ENCODE results near the gene TSPAN14. TPM values are rescaled to one million over a fixed set of nuclear protein-coding genes. Genes with fewer than 3 reads are reported as not detected.

The TSPAN14 gene
- total and polyA plus RNA-seq, 2 of the 13 experiments (the other 11 are each of a cell fraction or from before 2014, with no cell fraction given), result 24.1 to 80.6 TPM

DNA sequence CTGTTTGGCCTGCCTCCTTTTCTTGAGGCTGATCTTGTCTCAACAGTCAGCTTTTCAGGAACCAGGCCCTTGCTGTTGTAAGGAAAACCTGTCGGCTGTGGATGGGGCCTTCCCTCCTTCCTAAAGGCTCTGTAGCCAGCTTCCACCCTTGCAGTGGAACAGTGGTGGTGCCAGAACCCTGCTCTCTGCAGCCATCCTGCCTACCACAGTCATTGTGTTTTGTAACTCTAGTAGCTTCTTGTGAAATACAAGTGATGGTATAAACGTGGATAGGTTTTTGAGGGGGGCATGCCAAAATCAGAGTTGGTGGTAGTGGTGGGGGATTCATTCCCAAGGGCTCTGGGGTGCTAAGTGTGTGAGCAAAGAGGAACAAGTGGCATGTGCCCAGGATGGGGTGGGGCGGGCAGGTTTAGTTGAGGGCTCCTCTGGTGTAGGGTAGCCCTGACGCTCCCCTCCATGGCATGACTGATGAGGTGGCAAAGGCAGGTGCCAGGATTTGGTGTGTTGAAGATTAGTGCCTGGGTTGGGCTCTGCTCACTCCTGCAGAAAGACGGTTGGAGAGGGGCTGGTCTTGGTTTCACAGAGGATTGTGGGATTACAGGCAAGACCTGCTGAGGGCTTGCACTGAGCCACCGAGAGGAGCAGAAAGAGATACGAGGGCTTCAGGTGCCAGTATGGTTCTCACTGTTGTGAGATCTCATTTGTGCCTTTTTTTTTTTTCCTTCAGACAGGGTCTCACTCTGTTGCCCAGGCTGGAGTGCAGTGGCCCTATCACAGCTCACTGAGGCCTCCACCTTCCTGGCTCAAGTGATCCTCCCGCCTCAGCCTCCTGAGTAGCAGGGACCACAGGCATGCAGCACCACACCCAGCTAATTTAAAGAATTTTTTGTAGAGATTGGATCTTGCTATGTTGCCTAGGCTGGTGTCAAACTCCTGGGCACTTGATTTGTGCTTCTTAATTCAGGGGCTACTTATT, 7.4 kb downstream of the TSPAN14 start:
- H3K4me1 ChIP-seq (ENCODE audit: insufficient read depth, low read length), result peaks cover 100% of the 10 kb centered on the region
- ChIA-PET CTCF (ENCODE audit: low intra/inter-chr PET ratio, low total read pairs) (interaction anchor here (0.8 kb wide), 1 partner anchor 17 kb away, joined by 5 read pairs; no protein-coding TSS in a partner anchor), POLR2A (interaction anchor here (0.8 to 2.9 kb wide), 6 partner anchors 10 to 53 kb away, joined by 3 to 18 read pairs (median 6); partner anchors contain the start of gene PRXL2A)
- no peak for ATAC-seq
- no peak for FAIRE-seq
- H3K9ac ChIP-seq (ENCODE audit: insufficient read depth, low read depth, low read length), result no peak overlapping the region
- BruUV-seq (replicated peaks), result no TSS peak
- H3K27me3 ChIP-seq (ENCODE audit: control insufficient read depth in 1 of 2, insufficient read depth in 2 of 2, low read length in 2 of 2), result no peaks in the 10 kb centered on the region
- H4K20me1 ChIP-seq (ENCODE audit: insufficient read depth, low read length), result peaks cover 37% of the 10 kb centered on the region
- H3K4me3 ChIP-seq (replicated peaks in 1 of 3; ENCODE audit: insufficient read depth in 1 of 3, low read depth in 2 of 3, low read length in 3 of 3), result no peak overlapping the region
- no peak overlapping the region for H2AFZ ChIP-seq (ENCODE audit: low read length)
- peaks cover 99% of the 10 kb centered on the region for H3K79me2 ChIP-seq (ENCODE audit: insufficient read depth, low read length)
- peak overlapping the region; percentile 15 for H3K27ac ChIP-seq (ENCODE audit: extremely low read length, insufficient read depth, low read length)
- H3K36me3 ChIP-seq (replicated peaks in 1 of 2; ENCODE audit: control insufficient read depth in 1 of 2, insufficient read depth in 2 of 2, low read length in 2 of 2), result peaks cover 3 to 6% of the 10 kb centered on the region in 2 experiments; a peak in 3 of 5 replicates
- H3K9me3 ChIP-seq (ENCODE audit: low read length), result no peaks in the 10 kb centered on the region
- in situ Hi-C loops (cut with HindIII; ENCODE audit: extremely low pct_ligation_motif_present, low pct_unique_long_range_greater_than_20kb), result no loop called here
- DNase-seq (ENCODE audit: low spot score), result no peak
- peak overlapping the region; percentile 40; the same call in 1 of the 2 replicates for H3K4me2 ChIP-seq (ENCODE audit: low read depth, low read length)
- 84% methylated on average over 8 of the region's 8 CpGs for WGBS (ENCODE audit: low lambda C conversion rate)
- TF ChIP-seq SIX4 (CRISPR knock-in tag; IDR thresholded peaks at IDR 0.05) (no peak), CEBPG (CRISPR knock-in tag; IDR thresholded peaks at IDR 0.05) (0 out of 2 replicates have a peak, but pooled peaks have one; percentile 30), ZNF510 (CRISPR knock-in tag; IDR thresholded peaks at IDR 0.05; ENCODE audit: low read depth) (no peak), ZNF121 (CRISPR knock-in tag; IDR thresholded peaks at IDR 0.05) (peak; percentile 50; the same call in 1 of the 2 replicates), SRF (IDR thresholded peaks at IDR 0.05; ENCODE audit: low read depth, low read length) (no peak), ZFP62 (CRISPR knock-in tag; IDR thresholded peaks at IDR 0.05) (no peak), ZNF431 (CRISPR knock-in tag; IDR thresholded peaks at IDR 0.05; ENCODE audit: borderline replicate concordance, low read depth) (no peak), JUN (CRISPR knock-in tag; IDR thresholded peaks at IDR 0.05) (no peak), GATAD1 (CRISPR knock-in tag; IDR thresholded peaks at IDR 0.05) (no peak), ZNF234 (CRISPR knock-in tag; conservative IDR thresholded peaks at IDR 0.05) (no peak), ZNF746 (CRISPR knock-in tag; IDR thresholded peaks at IDR 0.05) (no peak), TEAD2 (CRISPR knock-in tag; IDR thresholded peaks at IDR 0.05) (no peak), ZNF614 (CRISPR knock-in tag; IDR thresholded peaks at IDR 0.05; ENCODE audit: borderline replicate concordance) (no peak), CHD4 (IDR thresholded peaks at IDR 0.05; ENCODE audit: borderline replicate concordance, low read length) (no peak), ZNF282 (IDR thresholded peaks at IDR 0.05; ENCODE audit: partially characterized antibody) (no peak), CEBPB (IDR thresholded peaks at IDR 0.05; ENCODE audit: borderline replicate concordance, low read depth, low read length) (peak; percentile 47; the same call in 1 of the 2 replicates), ZNF598 (CRISPR knock-in tag; IDR thresholded peaks at IDR 0.05; ENCODE audit: borderline replicate concordance) (no peak)
- TF ChIP-seq, protein P1, sequence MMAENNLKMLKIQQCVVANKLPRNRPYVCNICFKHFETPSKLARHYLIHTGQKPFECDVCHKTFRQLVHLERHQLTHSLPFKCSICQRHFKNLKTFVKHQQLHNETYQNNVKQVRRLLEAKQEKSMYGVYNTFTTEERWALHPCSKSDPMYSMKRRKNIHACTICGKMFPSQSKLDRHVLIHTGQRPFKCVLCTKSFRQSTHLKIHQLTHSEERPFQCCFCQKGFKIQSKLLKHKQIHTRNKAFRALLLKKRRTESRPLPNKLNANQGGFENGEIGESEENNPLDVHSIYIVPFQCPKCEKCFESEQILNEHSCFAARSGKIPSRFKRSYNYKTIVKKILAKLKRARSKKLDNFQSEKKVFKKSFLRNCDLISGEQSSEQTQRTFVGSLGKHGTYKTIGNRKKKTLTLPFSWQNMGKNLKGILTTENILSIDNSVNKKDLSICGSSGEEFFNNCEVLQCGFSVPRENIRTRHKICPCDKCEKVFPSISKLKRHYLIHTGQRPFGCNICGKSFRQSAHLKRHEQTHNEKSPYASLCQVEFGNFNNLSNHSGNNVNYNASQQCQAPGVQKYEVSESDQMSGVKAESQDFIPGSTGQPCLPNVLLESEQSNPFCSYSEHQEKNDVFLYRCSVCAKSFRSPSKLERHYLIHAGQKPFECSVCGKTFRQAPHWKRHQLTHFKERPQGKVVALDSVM (CRISPR knock-in tag; IDR thresholded peaks at IDR 0.05), result peak; percentile 86
- TF ChIP-seq, protein P2, sequence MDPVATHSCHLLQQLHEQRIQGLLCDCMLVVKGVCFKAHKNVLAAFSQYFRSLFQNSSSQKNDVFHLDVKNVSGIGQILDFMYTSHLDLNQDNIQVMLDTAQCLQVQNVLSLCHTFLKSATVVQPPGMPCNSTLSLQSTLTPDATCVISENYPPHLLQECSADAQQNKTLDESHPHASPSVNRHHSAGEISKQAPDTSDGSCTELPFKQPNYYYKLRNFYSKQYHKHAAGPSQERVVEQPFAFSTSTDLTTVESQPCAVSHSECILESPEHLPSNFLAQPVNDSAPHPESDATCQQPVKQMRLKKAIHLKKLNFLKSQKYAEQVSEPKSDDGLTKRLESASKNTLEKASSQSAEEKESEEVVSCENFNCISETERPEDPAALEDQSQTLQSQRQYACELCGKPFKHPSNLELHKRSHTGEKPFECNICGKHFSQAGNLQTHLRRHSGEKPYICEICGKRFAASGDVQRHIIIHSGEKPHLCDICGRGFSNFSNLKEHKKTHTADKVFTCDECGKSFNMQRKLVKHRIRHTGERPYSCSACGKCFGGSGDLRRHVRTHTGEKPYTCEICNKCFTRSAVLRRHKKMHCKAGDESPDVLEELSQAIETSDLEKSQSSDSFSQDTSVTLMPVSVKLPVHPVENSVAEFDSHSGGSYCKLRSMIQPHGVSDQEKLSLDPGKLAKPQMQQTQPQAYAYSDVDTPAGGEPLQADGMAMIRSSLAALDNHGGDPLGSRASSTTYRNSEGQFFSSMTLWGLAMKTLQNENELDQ (CRISPR knock-in tag; IDR thresholded peaks at IDR 0.05; ENCODE audit: borderline replicate concordance), result no peak
- intact Hi-C loops (cut with micrococcal nuclease; ENCODE audit: unreplicated experiment), result no loop called here
